ENCODE data around the gene TCERG1. TPM values are rescaled to one million over a fixed set of nuclear protein-coding genes. Genes with fewer than 3 reads are reported as not detected.

Gene TCERG1
- total RNA-seq, 1 experiment from 2014 or later = 83.5 TPM

DNA sequence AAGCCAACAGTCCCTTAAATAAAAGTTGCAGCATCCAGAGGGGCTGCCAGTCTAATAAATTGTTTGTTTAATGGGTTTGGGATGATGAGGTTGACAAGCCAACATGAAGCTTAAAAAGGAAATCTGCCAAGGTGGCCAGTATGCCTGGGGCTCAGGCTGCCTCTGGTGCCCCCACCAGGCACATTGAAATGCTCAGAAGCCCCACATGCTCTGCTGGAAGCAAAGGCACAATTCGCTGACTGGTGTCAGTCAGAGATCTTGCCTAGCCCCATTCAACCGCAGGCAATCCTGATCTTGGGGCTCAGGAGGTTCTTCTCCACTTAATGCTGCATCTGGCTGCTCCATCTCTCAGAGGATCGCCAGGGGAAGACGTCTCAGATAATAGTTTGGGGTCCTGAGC lies 44.2 kb upstream of the TCERG1 start:
- H3K4me3 ChIP-seq (replicated peaks in 1 of 2; ENCODE audit: low read depth in 1 of 2, low read length in 2 of 2) = no peak overlapping the region
- BruUV-seq (replicated peaks) = no TSS peak
- RAD21 ChIA-PET (ENCODE audit: low non-redundant PET in 1 of 2, low total read pairs in 2 of 2, uncharacterized antibody in 2 of 2, unreplicated experiment in 2 of 2) = no interaction called here
- no peak overlapping the region for H2AFZ ChIP-seq (ENCODE audit: low read depth, low read length, poor library complexity, severe bottlenecking)
- H3K27ac ChIP-seq (ENCODE audit: low read depth, low read length) = no peak overlapping the region
- no peaks in the 10 kb centered on the region for H3K9me3 ChIP-seq (ENCODE audit: control insufficient read depth in 1 of 2, insufficient read depth in 1 of 2, low read depth in 1 of 2, low read length in 2 of 2)
- H3K4me2 ChIP-seq (ENCODE audit: low read length) = no peak overlapping the region
- no peak overlapping the region for H3K9ac ChIP-seq (ENCODE audit: low read length)
- ATAC-seq = 0 out of 2 replicates have a peak, but pooled peaks have one; percentile 46
- TF ChIP-seq RAD21 (IDR thresholded peaks at IDR 0.05; ENCODE audit: low read depth) (peak; percentile 9; the same call in 1 of the 2 replicates), FOSL1 (IDR thresholded peaks at IDR 0.05; ENCODE audit: low read depth) (no peak)
- CTCF ChIA-PET = no interaction called here
- H3K4me1 ChIP-seq (ENCODE audit: control insufficient read depth in 1 of 2, insufficient read depth in 2 of 2, low read length in 2 of 2) = no peaks in the 10 kb centered on the region
- H3K36me3 ChIP-seq (ENCODE audit: control insufficient read depth in 1 of 2, insufficient read depth in 2 of 2, low read length in 2 of 2) = no peaks in the 10 kb centered on the region
- intact Hi-C loops (cut with micrococcal nuclease) = no loop called here
- no peaks in the 10 kb centered on the region for H3K9me2 ChIP-seq (ENCODE audit: insufficient read depth)
- no peaks in the 10 kb centered on the region for H4K20me1 ChIP-seq (ENCODE audit: insufficient read depth)
- no peak for DNase-seq (ENCODE audit: low read depth, low spot score)
- POLR2A ChIA-PET = no interaction called here
- no peaks in the 10 kb centered on the region for H3K79me2 ChIP-seq (ENCODE audit: insufficient read depth, low read length)
- 0 out of 2 replicates have a peak, but pooled peaks cover 10% of the 10 kb centered on the region for H3K27me3 ChIP-seq (ENCODE audit: insufficient read depth, low read length)

DNA sequence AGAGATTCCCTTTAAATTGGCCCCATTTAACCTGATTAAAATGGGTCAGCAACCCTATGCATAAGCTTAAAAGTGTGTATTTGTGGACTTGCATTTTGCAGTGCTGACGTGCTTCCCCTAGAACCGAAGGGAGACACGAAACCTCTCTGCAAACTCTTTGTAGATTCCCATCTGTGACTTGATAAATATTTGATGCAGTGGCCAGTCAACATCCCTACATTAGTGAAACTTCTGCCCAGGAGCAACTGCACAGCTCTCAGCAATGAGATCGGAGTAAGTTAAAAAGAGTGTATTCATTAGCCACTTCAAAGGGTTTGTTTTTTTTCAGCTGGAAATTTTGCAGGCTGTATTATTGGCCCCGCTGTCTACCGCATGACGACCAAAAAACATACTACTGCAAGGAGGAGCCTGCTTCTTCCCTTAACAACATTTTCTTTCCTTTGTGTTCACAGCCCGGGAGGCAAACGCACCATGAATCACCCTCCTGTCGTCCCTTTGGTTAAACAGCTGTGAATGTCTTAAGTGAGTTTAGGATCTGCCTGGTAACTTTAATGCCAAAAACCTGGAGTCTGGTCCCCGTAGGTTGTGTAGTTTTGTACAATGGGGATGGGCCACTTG lies 38.0 kb upstream of the TCERG1 start:
- Histone ChIP-seq H3K4me1 (ENCODE audit: control insufficient read depth in 1 of 2, insufficient read depth in 2 of 2, low read length in 2 of 2) (no peaks in the 10 kb centered on the region), H3K27ac (ENCODE audit: low read depth, low read length) (no peak overlapping the region), H3K9ac (ENCODE audit: low read length) (no peak overlapping the region), H2AFZ (ENCODE audit: low read depth, low read length, poor library complexity, severe bottlenecking) (no peak overlapping the region), H3K9me3 (ENCODE audit: control insufficient read depth in 1 of 2, insufficient read depth in 1 of 2, low read depth in 1 of 2, low read length in 2 of 2) (no peaks in the 10 kb centered on the region), H3K27me3 (ENCODE audit: insufficient read depth, low read length) (no peaks in the 10 kb centered on the region), H3K79me2 (ENCODE audit: insufficient read depth, low read length) (no peaks in the 10 kb centered on the region), H4K20me1 (ENCODE audit: insufficient read depth) (no peaks in the 10 kb centered on the region), H3K4me2 (ENCODE audit: low read length) (no peak overlapping the region), H3K36me3 (ENCODE audit: control insufficient read depth in 1 of 2, insufficient read depth in 2 of 2, low read length in 2 of 2) (no peaks in the 10 kb centered on the region), H3K4me3 (replicated peaks in 1 of 2; ENCODE audit: low read depth in 1 of 2, low read length in 2 of 2) (no peak overlapping the region), H3K9me2 (ENCODE audit: insufficient read depth) (no peaks in the 10 kb centered on the region)
- POLR2A ChIA-PET = no interaction called here
- intact Hi-C loops (cut with micrococcal nuclease) = no loop called here
- TF ChIP-seq SP1 (IDR thresholded peaks at IDR 0.05; ENCODE audit: low read depth) (no peak), CBX3 (IDR thresholded peaks at IDR 0.05; ENCODE audit: low read depth) (no peak), SRF (IDR thresholded peaks at IDR 0.05; ENCODE audit: low read depth) (no peak), ZNF274 (IDR thresholded peaks at IDR 0.05; ENCODE audit: low read depth, low read length) (no peak), RAD21 (IDR thresholded peaks at IDR 0.05; ENCODE audit: low read depth) (no peak), POLR2AphosphoS5 (IDR thresholded peaks at IDR 0.05; ENCODE audit: low read depth, low read length) (no peak), CEBPB (IDR thresholded peaks at IDR 0.05; ENCODE audit: low read depth) (no peak), FOSL1 (IDR thresholded peaks at IDR 0.05; ENCODE audit: low read depth) (no peak), YY1 (IDR thresholded peaks at IDR 0.05; ENCODE audit: extremely low read depth, insufficient replicate concordance, low read depth, low read length) (no peak)
- TF ChIP-seq, protein P1, sequence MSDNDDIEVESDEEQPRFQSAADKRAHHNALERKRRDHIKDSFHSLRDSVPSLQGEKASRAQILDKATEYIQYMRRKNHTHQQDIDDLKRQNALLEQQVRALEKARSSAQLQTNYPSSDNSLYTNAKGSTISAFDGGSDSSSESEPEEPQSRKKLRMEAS (IDR thresholded peaks at IDR 0.05) = no peak
- RAD21 ChIA-PET (ENCODE audit: low non-redundant PET in 1 of 2, low total read pairs in 2 of 2, uncharacterized antibody in 2 of 2, unreplicated experiment in 2 of 2) = no interaction called here
- CTCF ChIA-PET = no interaction called here
- BruUV-seq (replicated peaks) = no TSS peak
- DNase-seq (ENCODE audit: low read depth, low spot score) = no peak
- no peak for ATAC-seq

Measured in HCT116 (cell line).